GM21447 (cell line): ENCODE measurements around the gene LSM7.

Experiments
- ATAC-seq: cut with Tn5 transposase; IDR thresholded peaks from one replicate; pipeline ENCODE4 v1.9.1; 2021; ENCODE audit not compliant: unreplicated experiment

Gene LSM7

DNA sequence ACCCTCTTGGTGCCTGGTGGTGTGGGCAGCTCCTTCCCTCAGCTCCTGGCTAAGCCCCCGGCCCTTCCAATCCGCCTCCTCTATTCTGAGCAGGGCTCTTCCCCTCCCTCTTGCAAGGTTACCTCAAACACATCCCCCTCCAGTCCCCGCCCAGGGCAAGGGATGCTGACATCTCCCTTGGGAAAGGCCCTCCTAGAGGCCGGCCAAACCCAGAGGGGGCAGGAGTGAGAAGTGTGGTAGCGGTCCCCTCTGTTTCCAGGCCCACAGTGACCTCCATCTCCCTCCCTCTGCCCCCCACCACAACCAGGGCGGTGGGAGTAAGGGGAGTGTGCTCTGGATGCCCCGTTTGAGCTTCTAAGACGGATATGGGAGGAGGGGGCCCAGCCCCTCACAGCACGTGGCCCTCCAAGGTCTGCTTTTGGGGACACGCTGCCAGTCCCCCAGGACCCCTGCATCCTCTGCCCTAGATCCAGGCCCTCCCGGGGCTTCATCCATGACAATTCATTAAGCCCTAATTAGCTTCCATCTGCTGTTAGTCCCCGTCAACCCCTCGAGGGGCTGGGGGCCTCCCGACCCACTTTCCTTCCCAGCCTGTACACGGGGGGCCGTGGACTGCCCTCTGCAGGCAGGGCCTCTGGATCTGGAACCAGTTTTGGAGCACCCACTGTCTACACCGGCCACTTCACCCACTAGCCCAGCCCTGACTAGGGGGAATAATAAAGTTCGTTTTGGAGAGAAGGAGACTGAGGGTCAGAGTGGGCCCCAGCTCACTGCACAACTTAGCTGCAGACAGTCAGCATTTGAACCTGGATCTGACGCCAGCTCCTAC is 22.7 kb downstream of the LSM7 start:
- no peak for ATAC-seq

DNA sequence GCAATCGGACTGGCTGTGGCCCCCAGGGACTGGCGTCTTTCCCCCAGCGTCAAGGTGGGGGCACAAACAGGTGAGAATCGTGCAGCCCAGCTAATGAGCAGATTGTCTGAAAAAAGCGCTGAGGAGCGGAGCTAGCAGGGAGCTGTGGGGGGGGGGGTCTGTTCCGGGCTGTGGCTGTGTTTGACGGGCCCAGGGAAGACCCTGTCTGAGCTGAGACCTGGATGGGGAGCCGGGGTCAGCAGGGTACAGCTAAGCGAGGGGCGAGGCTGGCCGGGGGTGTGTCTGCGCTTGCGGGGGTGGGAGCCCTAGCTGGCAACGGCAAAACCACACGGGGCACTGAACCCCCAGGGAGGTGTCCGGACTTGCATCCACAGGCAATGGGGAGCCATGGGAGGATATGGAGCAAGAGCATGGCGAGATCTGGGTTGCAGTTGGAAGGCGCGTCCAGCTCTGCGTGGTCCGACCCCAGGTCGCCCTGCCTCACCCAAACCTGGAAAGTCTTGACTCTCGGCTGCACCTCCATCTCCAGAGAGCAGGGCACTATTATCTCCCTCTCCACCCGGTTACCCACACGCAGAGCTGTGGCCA is 25.1 kb downstream of the LSM7 start:
- ATAC-seq = no peak

DNA sequence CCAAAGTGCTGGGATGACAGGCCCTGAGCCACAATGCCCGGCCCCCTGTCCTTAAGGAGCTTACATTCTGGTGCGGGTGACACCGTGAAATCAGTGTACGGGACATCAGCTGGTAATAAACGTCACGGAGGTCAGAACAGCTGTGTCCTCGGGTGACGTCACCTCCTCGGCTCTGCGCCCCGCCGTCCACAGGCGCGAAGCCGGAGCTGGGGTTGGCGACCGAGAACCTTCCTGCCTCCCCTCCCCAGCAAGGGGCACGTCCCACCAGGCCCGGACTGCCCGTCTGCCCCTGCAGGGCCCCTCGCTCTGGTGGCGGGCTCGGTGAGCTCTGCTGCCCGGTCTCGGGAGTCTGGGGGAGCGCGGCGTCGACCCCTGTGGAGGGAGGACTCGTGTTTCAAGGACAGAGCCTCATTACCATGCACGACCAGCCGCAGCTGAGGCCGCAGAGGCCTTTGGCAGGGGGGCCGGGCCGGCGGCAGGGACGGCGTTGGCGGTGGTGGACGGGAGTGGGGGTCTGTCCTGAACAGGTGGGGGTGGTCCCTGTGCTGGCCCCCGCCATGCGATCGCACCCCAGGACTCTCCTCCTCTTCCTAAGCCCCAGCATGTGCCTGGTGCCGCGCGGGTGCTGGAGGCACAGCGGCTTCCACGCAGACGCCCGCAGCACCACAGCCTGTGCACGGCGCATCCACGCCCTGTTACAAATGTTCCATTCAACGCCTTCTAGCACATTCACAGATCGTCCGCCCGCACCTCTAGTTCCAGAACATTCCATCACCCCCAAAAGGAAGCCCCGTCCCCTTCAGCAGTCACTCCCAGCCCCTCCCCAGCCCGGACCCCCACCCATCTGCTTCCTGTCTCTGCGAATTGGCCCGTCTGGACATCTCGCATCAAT is 25.8 kb downstream of the LSM7 start:
- no peak for ATAC-seq

DNA sequence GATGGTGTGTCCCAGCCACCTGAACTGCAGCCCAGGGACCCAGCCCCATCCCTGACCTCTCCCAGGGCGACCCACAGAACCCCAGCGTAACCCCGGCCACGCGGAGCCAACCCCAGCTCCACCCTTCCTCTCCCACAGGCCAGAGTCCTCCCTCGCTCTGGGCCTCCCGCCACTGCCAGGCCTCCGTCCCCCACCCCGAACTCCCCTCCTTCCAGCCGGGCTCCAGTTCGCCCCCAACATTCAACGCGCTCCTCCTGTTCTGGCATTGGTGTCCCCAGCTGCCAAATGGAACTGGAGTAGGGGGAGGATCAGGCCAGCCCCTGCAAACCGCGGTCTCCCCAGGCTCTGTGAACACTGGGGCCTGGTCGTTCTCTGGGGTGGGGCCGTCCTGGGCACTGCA is 27.9 kb downstream of the LSM7 start:
- no peak for ATAC-seq

DNA sequence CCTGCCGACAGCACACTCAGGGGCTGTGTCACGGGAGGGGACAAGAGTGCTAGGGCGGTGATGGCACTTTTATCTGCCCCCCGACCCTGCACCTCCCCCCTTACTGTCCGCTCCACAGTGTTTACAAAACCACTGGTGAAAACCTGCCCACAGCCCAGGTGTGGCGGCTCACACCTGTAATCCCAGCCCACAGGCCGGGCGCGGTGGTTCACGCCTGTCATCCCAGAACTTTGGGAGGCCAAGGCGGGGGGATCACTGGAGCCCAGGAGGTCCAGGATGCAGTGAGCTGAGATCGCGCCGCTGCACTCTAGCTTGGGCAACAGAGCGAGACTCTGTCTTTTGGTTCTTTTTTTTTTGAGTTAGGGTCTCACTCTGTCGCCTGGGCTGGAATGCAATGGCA is 32.2 kb downstream of the LSM7 start:
- ATAC-seq = no peak

DNA sequence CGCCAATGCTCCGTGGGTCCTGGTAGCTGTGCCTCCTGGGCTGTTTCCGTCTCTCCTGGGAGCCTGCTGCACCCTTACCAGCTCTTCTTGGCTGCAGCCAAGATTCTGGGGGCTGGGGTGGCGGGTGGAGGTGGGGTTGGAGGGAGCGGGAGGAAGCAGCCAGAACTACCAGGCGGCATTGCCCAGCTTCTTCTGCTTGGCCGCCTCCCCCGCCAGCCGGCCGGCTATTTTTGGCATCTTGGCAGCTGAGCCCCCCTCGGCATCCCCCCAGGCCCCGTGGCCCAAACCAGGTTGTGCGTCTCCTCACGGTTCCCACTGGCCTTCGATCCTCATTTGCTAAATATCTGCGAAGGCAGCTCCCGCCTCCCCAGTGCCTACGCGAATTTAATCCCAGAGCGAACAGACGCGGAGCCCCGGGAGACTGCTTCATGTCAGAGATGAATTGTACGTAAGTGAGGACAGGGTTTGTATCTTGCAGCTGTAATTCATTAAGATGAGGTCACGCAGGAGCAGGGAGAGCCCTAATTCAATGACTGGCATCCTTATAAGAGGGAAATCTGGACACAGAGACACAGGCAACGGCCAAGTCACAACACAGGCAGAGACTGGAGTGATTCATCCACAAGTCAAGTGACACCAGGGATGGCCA is 33.6 kb downstream of the LSM7 start:
- no peak for ATAC-seq

DNA sequence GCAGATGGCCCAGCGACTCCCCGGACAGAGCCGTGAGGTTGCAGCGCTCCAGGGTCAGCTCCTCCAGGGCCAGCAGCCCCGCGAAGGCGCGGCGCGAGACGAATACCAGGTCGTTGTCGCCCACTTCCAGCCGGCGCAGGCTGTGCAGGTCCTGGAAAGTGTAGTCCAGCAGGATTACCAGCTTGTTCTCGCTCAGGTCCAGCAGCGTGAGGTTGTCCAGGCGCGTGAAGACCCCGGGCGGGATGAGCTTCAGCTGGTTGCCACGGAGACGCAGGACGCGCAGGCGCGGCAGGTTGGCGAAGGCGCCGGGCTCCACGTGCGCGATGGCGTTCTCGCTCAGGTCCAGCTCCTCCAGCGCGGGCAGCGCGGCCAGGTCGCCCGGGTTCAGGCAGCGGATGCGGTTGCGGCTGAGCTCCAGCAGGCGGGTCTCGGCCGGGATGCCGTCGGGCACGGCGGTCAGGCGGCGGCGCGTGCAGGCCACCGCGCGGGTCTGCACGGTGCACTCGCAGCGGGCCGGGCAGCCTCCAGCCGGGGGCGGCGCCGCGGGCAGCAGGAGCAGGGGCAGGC is 37.1 kb downstream of the LSM7 start:
- ATAC-seq = no peak

DNA sequence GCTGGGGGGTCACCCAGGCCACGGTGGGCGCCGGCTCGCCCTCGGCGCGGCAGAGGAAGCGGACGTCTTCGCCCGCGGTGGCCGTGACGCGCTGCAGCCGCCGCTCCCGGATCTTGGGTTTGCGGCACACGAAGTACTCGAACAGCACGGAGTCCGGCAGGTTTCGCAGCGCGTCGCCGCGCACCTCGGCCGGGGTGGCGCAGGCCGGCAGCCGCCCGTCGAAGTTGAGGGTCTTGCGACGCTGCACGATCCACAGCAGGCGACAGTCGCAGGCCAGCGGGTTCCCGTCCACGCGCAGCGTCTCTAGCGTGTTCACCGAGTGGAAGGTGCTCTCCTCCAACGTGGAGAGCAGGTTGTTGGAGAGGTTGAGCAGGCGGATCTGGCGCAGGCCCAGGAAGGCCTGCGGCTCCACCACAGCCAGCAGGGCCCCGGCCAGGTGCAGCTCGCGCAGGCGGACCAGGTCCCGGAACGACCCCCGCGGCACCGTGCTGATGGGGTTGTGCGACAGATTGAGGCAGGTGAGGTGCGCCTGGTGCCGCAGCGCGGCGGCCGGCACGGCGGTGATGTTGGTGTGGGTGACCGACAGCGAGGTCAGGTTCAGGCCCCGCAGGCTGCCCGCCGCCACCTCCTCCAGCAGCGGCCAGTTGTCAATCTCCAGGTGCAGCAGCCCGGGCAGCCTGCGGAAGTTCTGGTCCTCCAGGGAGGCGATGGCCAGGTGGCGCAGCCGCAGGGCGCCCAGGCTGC is 37.8 kb downstream of the LSM7 start:
- ATAC-seq = no peak

DNA sequence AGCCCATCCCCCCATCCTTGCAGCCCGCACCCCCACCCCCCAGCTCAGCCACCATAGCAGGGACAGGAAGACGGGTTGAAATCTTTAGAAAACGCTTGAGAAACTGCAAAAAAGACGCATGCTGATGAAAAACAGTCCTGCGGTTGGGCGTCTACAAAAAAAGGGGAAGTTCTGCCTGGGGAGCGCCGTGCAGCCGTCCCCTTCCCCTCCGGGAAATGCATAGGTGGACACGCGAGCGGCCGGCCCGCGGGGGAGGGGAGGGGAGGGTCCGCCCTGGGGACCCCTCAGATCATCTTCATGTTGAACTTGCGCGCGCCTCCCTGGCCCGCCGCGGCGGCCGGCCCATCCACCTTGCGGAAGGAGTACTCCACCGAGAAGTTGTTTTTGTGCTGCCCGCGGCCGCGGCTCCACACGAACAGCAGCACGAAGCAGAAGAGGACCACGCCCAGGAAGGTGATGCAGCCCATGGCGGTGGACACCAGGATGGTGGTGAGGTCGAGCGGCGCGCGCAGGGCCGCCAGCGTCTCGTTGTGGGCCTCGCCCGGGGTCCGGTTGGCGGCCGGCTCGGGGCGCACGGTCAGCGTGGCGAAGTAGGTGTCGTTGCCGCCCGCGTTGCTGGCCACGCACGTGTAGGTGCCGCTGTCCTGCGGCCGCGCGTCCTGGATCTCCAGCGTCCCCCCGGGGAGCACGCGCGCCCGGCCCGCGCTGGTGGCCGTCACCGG is 38.5 kb downstream of the LSM7 start:
- no peak for ATAC-seq

DNA sequence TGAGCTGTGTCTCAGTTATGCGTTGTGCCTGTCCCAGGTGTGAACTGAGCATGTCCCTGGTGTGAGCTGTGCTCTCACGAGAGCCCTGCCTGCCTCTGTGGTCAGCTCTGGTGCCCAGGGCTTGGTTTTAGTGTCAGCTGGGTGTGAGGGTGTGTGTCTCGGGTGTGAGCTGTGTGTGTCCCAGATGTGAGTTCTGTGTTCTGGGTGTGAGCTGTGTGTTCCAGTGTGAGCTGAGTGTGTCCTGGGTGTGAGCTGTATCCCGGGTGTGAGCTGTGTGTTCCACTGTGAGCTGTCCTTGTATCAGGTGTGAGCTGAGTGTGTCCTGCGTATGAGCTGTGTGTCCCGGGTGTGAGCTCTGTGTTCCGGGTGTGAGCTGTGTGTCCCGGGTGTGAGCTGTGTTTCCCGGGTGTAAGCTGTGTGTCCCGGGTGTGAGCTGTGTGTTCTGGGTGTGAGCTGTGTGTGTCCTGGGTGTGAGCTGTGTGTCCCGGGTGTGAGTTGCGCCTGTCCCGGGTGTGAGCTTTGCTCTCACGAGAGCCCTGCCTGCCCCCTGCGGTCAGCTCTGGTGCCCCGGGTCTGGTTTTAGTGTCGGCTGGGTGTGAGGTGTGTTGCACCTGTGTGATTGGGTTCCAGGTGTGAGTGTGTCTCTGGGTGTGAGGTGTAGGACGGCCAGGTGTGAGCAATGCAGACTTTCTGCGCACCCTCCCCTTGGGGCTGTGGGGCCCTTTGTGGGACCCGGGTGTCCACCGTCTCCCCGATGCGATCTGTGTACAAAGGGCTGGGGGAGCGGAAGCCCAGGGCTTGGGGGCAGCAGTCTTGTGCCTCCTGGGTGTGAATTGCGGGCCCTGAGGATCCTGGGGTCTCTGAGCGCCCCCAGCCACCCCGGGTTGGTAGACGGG is 39.3 kb downstream of the LSM7 start:
- ATAC-seq = no peak

DNA sequence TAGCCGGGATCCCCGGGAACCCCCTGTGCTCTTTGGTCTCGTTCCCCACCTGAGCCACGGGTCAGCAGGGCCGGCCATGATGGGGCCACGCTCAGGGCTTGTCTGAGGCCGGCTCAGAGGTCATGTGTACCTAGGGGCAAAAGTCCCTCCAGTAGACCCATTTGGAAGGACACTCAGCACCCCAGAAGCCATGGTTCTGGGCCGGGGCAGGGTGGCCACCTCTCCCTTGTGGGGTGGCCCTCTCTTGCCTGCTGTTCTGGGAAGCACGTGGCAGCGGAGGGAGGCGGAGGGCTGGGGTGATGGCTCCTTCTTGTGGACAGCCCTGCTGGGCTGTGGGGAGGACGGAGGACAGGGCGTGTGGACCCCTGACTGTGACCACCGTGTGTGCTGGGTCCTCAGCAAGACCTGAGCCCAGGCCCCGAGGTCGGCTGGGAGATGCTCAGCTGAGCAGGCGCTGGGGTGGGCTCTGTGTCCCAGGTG is 40.0 kb downstream of the LSM7 start:
- ATAC-seq = no peak

DNA sequence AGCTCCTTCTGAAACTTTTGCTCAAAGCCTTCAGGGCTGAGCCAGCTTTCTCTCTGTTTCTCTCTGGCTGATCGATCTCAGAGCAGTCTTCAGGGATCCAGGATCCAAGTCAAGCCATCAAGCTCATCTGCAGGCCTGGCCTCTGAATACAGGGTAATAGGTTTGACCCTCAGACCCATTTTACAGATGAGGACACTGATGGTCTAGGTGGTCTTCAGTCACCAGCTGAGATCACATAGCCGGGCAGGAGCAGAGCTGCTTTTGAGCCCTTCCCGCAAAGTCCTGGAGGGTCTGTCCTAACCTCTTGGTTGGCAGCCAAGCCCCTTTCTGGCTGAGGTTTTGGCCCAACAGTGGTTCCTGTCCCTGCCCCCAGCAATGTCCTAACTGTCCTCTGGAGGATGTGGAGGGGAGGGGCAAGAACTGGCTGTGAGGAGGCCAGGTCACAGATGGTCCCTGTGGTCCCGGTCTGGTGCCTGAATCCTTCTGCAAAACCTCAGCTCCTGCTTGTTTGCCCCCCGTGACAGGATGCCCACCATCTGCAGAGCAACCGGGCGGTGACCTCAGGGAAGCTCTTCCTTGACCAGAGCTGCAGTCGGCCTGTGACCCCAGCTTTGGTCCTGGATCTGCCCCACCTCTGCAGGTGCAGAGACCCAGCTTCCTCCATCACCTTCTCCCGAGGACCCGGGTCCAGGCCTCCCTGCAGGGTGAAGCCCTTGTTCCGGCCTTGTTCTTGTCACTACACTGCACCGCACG is 40.6 kb downstream of the LSM7 start:
- no peak for ATAC-seq

DNA sequence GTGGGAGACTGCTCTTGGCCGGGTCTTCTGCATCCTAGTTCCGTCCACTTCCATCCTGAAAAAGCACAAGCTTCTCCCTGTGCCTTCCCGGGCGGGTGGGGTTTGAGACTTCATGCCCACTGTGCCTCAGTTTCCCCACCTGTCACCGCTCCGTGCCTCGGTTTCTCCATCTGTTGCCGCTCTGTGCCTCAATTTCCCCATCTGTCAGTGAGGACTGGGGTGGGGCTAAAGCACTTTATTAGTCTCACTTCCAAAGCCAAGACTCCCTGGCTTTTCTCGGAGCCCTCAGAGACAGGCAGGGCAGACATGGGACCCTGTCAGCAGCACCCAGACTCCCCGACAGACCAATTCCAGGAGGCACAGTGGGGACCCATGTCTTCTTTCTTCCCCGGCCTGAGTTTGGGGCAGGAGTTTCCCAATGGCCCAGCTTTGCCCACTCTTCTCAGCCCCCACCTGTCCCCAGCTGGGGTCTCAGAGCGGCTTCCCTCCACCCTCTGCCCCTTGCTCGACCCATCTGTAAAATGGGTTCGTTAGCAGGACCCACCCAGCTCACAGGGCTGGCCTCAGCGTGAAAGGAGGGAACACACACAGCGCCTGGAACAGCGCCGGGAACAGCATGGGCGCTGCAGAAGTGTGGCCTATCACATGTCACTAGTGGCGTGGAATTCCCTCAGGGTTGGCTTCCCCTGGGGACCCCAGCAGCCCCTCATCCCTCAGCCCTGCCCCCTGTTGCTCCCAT is 41.8 kb downstream of the LSM7 start:
- no peak for ATAC-seq

DNA sequence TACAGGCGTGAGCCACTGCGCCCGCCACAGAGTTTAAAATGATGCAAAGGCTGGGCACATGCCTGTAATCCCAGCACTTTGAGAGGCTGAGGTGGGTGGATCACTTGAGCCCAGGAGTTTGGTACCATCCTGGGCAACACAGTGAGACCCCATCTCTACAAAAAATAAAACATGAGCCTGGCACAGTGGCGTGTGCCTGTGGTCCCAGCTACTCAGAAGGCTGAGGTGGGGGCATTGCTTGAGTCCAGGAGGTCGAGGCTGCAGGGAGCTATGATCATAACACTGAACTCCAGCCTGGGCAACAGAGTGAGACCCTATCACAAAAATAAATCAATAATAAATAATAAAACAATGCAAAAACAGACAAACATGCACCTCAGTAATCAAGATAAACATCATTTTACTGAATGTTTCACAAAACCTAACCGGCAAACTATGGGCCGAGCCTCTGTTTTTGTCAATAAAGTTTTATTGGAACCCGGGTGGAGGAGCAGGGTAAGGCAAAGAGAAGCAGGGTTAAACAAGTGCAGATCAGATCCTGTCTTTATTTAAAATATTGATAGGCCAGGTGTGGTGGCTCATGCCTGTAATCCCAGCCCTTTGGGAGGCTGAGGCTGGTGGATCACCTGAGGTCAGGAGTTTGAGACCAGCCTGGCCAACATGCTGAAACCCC is 44.4 kb downstream of the LSM7 start:
- ATAC-seq = no peak

DNA sequence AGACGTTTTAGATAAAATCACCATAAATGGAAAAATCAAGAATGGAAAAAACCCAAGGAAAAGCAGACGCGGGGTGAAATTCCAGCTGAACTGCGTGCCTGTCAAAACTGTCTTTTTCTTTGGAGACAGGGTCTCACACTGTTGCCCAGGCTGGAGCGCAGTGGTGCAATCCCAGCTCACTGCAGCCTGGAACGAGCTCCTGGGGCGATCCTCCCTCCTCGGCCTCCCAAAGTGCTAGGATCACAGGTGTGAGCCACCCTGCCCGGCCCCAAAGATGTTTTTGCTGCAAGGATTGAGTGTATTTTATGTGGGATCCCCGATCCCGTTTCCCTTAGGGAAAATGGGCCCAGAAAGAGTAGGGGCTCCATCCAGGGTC is 45.5 kb downstream of the LSM7 start:
- no peak for ATAC-seq

DNA sequence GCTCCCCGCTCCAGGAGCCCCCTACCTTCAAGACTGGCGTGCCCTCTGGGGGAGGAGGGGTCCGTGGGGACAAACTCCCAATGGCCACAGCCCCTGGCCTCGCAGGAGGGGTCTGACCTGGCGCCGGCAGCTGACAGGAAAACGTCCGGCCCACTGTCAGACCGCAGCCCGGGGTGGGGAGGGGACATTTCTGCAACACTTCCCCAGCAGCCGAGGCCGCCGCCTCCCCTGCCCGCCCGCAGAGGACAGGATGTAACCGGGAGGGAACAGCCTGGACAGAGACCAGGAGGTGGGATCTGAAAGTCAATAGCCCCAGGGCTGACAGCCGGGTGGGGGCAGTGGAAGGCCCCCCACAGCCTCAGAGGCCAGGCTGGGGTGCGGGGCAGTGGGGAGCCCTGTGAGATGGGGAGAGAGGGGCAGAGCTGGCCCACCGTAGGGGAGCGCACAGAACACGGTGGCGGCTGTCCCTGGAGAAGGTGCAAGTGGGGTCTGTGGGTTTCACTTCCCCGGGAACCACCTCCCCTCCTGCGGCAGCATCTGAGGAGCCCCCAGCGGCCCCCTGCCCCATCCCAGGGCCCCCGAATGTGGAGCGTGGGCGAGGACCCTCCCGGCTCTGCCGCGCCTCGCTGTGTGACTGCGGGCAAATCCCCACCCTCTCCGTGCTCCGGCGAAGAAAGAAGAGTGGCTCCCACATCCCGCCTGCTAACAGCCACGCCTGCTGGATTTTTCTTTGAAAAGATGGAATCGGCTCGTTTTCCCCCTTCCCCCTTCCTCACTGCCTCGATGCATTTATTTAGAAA is 46.1 kb downstream of the LSM7 start, which contains the start of gene PEAK3:
Gene PEAK3 (minus strand): TSS at position 114 of the 800 bp plus-strand sequence. CDS start 1,244 bp downstream, outside the sequence.
- ATAC-seq = no peak
